HT1080 (cell line): ENCODE results near the gene CFAP299. TPM values are rescaled to one million over a fixed set of nuclear protein-coding genes. Genes with fewer than 3 reads are reported as not detected.

ENCODE experiments used
- DNase-seq: peaks from one replicate; pipeline ENCODE4 v3.0.0-alpha.2; 2015; ENCODE audit warnings: low read depth
- total RNA-seq: library from RNA; depleted of rRNA; stranded (reverse); fragments of >200 nt; shearing (Covaris generic); gene quantifications from 2 replicates; pipeline ENCODE4 v1.2.3, GENCODE V29; 2014

The CFAP299 gene
- total RNA-seq, 1 experiment from 2014 or later = 0.68 TPM

DNA sequence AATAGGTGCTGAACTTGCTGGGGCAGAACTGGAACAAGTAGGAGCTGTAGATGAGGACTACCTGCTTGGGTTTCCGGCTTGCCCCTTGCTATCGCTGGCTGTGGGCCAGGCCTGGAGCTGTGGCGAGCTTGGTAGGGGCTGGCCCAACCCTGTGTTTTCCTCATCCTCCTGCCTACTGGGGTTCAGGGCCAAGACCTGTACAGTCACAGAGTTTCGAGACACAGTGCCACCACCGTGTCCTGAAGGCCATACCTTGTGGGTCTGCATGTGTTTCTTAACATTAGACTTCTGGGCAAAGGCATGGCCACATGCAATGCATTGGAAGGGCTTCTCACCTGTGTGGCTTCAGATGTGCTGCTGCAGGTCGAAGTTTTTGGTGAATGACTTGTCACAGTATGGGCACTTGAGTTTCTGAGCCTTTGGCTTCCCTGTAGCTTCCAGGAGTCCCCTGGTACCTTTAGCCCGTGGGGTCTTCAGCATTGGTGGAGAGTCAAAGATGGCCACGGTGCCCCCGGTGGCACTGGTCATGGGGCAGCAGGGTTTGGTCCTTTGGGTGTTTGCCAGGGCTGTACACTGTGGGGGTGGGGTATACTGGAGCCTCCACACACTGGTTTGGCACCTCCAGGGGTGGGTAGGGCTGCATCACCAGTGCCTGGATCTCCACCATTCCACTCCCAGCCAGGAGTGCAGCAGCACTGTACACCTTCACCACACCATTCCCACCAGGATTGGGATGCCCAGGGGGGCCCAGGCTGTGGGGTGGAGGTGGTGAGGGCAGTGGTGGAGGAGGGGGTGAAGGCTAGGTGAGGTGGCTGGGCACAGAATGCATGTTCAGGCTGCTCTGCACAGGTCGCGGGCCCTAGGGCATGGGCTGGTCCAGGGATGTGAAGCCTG, 52.1 kb downstream of the CFAP299 start:
- no peak for DNase-seq

- no peak for DNase-seq
These were observed 52.7 kb downstream of the CFAP299 start for GRCh38 chr4:80388284-80388607.

DNA sequence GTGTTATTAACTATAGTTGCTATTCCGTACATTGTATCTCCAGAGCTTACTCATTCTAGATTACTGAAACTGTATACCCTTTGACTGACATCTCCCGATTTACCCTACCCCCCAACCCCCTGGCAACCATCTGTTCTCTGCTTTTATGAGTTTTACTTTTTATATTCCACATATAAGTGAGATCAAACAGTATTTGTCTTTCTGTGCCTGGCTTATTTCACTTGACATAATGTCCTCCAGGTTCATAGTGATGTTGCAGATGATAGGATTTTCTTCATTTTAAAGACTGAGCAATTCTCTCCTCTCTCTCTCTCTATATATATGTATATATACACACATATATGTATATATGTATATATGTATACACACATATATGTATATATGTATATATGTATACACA, 54.6 kb downstream of the CFAP299 start:
- no peak for DNase-seq

DNA sequence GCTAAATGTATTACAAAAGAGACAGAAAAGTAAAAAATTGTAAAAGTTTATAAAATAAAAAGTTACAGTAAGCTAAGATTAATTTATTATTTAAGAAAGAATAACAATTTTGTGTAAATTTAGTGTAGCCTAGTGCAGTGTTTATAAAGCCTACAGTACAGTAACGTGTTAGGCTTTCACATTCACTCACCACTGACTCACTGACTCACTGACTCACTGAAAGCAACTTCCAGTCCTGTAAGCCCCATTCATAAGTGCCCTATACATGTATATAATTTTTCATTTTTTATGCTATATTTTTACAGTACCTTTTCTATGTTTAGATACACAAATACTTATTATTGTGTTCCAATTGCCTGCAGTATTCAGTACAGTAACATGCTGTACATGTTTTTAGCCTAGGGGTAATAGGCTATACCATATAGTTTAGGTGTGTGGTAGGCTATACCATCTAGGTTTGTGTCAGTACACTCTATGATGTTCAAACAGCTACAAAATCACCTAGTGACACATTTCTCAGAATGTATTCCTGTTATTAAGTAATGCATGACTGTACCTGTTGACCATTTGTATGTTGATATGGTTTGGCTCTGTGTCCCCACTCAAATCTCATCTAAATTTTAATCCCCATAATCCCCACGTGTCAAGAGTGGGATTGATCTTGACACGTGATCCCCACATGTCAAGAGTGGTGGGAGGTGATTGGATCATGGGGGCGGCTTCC, 57.9 kb downstream of the CFAP299 start:
- DNase-seq = peak; percentile 56

GRCh38 chr4:80393970-80394250, 58.4 kb downstream of the CFAP299 start:
- no peak for DNase-seq

DNA sequence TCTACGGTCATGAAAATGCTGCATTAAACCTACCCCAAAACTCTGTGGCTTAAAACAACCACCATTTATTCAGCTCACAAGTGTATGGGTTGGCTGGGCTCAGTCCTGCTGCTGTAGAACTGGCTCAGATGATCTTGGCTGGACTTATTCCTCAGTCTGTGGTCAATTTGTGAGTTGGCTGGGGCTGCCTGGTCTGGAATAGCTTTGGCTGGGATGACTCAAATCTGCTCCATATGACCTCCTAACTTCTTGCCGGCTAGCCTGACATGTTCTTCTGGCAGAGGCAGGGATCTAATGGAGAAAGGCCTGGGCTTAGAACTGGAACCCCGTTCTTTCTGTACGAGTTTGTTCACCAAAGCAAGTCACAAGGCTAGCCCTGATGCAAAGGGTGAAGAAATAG, 71.7 kb downstream of the CFAP299 start:
- peak; percentile 42 for DNase-seq

DNA sequence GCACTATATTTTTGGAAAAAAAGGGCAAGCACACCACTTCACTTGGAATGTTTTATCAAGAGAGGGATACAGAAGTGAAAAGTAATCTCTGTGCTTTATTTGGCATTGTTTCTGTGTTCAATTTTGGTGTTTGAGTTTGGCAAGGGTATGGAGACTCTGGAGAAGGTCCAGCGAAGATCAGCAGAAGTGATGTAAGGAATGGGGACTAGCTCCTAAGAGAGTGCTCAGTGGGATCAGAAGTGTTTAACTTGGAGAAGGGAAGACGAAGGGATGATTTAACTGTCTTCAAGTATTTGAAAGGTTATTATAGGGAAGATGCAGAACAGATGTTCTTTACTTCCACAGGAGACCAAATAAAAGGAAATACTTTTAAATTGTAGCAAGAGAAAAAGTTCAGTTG, 74.3 kb downstream of the CFAP299 start:
- no peak for DNase-seq

GRCh38 chr4:80412322-80412721, 76.8 kb downstream of the CFAP299 start:
- DNase-seq = no peak

DNA sequence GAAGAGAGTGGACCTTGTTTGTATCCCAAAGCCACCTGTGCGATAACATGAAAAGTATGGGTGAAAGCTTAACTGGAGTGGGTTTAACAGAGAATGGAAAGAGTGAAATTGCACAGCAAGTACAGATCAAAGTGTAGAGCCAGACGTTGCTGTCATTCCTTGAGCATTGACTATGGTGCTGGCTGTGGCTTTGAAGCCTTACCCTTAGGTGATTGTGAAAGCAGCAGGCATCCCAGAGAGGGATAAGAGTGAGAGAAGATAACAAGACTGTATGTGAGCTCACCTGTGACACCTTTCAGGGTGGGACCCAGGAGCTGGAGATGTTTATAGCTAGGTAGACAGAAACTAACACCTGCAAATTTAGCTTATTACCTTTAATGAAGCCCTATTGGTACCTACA, 77.6 kb downstream of the CFAP299 start:
- DNase-seq = no peak

GRCh38 chr4:80417019-80417418, 81.5 kb downstream of the CFAP299 start:
- DNase-seq = no peak

GRCh38 chr4:80419946-80420345, 84.4 kb downstream of the CFAP299 start:
- DNase-seq = no peak

DNA sequence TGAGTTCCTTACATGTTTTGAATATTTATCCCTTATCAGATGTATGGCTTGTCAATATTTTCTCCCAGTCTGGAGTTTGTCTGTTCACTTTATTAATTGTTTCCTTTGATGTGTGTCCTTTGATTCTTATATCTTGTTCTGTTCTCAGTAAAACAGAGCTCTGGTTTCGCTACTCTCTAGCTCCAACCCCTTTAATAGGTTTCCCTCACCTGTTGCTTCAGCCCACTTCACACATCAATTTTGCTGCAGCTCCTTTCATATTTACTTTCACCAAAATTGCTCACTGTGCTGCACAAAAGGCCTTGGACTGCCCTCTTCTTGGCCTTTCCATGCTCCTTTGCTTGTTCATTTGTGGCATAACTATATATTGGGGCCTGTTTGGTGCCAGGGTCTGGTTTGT, 85.1 kb downstream of the CFAP299 start:
- no peak for DNase-seq

- no peak for DNase-seq
These were observed 87.3 kb downstream of the CFAP299 start for GRCh38 chr4:80422727-80423404.

DNA sequence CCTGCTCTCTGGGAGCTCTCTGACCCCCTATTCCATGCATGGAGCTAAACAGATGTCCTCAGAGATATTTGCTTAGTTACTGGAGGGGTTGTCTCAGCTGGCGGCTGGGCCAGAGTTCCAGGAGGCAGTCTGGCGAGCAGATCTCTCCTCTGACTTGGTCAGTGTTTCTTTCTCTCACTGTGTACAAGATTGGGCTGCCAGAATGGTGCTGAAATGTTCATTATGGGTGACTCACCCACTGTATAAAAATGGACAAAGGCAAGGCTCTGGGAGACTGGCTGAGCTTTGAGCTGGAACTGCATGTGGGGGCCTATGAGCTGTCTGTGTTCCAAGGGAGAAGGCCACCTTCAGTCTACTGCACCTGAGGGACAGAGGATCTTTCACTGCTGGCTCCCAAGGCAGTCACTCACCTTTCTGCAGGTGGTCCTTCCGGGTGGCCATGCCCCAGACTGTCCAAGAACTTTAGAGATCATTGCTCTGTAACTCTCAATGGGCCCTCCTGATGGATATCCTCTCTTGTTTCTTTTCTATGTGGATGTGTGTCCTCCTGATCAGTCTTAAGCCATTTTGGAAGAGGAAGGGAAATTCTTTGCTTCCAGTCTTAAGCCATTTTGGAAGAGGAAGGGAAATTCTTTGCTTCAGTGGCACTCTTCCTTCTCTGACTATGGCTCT, 88.2 kb downstream of the CFAP299 start:
- peak; percentile 15 for DNase-seq

GRCh38 chr4:80424225-80424581, 88.7 kb downstream of the CFAP299 start:
- DNase-seq = no peak

- DNase-seq = no peak
These were observed 89.9 kb downstream of the CFAP299 start for GRCh38 chr4:80425124-80426100.

DNA sequence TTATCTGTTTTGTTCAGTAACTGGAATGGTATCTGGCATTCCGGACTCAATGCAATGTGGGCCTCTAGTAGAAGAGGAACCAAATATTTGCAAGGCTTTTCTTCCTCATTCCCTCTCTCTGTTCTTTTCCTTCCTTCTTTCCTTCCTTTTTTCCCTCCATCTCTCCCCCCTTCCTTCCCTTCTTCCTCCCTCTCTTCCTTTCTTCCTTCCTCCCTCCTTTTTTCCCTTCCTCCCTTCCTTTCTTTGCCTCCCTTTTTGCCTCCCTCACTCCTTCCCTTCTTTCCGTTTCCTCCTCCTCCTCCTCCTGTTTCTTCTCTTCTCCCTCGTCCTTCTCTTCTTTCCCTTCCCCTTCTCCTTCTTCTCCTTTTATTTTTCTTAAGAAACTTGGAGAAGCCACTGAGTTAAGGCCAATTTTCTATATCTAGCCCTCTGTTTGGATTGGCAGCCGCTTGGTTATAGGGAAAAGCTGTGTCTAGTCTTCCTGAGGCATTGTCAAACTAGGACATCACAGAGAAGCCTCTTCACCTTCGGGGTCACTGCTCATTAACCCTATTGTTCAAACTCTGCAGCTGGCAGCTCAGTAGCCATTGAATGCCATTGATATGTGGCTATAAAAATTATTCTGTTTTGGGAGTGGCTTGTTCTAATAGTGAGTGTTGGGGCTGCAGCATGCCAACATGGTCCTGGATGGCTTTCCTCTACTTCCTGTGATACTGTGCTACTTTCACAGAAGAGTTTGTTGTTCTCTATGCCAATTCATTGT, 95.9 kb downstream of the CFAP299 start:
- no peak for DNase-seq

DNA sequence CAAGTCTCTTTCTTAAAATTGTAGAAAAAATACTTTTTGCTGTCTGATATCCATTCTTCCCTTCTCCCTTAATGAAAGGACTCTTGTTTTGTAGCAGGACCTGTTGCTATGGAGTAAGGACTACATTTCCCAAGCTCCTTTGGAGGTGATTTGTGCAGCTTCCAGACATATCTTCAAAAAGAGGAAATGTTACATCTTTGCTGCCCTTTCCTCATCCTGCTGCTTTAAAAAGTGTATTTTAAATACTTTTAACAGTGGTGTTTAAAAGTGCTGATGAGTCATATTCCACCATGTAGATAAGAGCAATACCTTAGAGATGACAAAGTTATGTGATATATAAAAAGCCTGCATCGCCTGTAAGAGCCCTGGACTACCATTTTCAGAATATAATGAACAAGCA, 98.7 kb downstream of the CFAP299 start:
- DNase-seq = peak; percentile 48

- peak; percentile 29 for DNase-seq
These were observed 102.5 kb downstream of the CFAP299 start for GRCh38 chr4:80438016-80438415.
